Esophagus squamous epithelium (tissue), 4 donors: ENCODE measurements around the gene GALM.

Source experiments
- POLR2A ChIP-seq, 4 donors: fragments of 450-650 bp; IDR thresholded peaks; one replicate each; pipeline ENCODE4 v1.6.1; 2017; ENCODE audit warnings: antibody characterized with exemption in 4 of 4, mild to moderate bottlenecking in 4 of 4, moderate library complexity in 3 of 4
- TF ChIP-seq, protein P1 (sequence below), 6 experiments: fragments of 450-650 bp in 4 of 6; fragments of 200-600 bp in 2 of 6; sonication (generic) in 2 of 6; IDR thresholded peaks; one replicate each; pipeline ENCODE4 v1.5.1; 2016 to 2019; ENCODE audit warnings: antibody characterized with exemption in 6 of 6, mild to moderate bottlenecking in 4 of 6, moderate library complexity in 4 of 6

DNA sequence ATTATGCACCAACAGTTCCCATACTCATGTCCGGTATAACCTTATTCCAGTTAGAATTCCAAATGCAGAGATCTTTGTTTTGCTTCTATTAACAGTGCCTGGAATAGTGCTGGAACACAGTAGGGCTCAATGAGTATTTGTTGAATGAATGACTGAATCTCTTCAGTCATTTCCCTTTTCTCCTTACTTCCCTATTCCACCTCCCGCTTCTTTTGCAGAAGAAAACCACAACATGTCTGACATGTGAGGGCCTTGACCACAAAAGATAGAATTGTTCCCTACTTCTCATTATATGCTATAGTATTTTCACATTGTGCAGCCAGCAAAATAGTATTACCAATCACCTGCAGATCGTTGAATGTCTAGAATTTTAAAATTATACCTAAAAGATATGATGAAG lies 43.7 kb upstream of the GALM start:
- TF ChIP-seq, protein P1, sequence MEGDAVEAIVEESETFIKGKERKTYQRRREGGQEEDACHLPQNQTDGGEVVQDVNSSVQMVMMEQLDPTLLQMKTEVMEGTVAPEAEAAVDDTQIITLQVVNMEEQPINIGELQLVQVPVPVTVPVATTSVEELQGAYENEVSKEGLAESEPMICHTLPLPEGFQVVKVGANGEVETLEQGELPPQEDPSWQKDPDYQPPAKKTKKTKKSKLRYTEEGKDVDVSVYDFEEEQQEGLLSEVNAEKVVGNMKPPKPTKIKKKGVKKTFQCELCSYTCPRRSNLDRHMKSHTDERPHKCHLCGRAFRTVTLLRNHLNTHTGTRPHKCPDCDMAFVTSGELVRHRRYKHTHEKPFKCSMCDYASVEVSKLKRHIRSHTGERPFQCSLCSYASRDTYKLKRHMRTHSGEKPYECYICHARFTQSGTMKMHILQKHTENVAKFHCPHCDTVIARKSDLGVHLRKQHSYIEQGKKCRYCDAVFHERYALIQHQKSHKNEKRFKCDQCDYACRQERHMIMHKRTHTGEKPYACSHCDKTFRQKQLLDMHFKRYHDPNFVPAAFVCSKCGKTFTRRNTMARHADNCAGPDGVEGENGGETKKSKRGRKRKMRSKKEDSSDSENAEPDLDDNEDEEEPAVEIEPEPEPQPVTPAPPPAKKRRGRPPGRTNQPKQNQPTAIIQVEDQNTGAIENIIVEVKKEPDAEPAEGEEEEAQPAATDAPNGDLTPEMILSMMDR (IDR thresholded peaks at IDR 0.05), result no peak
- TF ChIP-seq POLR2A (IDR thresholded peaks at IDR 0.05), result no peak
